CD4-positive, CD25-positive, alpha-beta regulatory T cell (primary cell): Measurements from ENCODE around the gene TPK1. TPM values are rescaled to one million over a fixed set of nuclear protein-coding genes. Genes with fewer than 3 reads are reported as not detected.
"Not testable (repeated sequence)": the region's sequence is repeated elsewhere in the genome, so short reads cannot be mapped to it uniquely, and the experiment has no call there.

Experiments used
- ATAC-seq, 2 donors: fragments of 150-1000 bp; cut with Tn5 transposase; one replicate each; pipeline ENCODE4 v1.10.0; 2021; ENCODE audit warnings: low read depth in 2 of 2, moderate number of reproducible peaks in 2 of 2, moderate library complexity in 1 of 2
- DNase-seq, 3 donors: peaks; one replicate each; pipeline versions ENCODE4 v3.0.0 to v3.0.0-alpha.2; 2012 to 2022; ENCODE audit warnings: mixed read lengths in 1 of 3
- H3K27ac ChIP-seq: one replicate; pipeline ENCODE4 v1.7.0; 2013; ENCODE audit warnings: mild to moderate bottlenecking, low read length; ENCODE audit not compliant: insufficient read depth, poor library complexity, severe bottlenecking
- H3K27me3 ChIP-seq: one replicate; pipeline ENCODE4 v1.7.0; 2013; ENCODE audit warnings: low read length; ENCODE audit not compliant: control insufficient read depth, insufficient read depth
- H3K36me3 ChIP-seq: one replicate; pipeline ENCODE4 v1.7.0; 2013; ENCODE audit warnings: mild to moderate bottlenecking, low read length, moderate library complexity; ENCODE audit not compliant: control insufficient read depth, insufficient read depth
- H3K4me1 ChIP-seq: 2 replicates; pipeline ENCODE4 v1.7.0; 2013; ENCODE audit warnings: mild to moderate bottlenecking, low read length; ENCODE audit not compliant: insufficient read depth, control insufficient read depth, poor library complexity, severe bottlenecking
- H3K4me3 ChIP-seq: one replicate; pipeline ENCODE4 v1.7.0; 2013; ENCODE audit warnings: low read depth, mild to moderate bottlenecking, low read length, moderate library complexity
- H3K9me3 ChIP-seq, 2 experiments: 1 replicate in 1 of 2; 2 replicates in 1 of 2; pipeline ENCODE4 v1.7.0; 2013; ENCODE audit warnings: low read length in 2 of 2, mild to moderate bottlenecking in 1 of 2, moderate library complexity in 1 of 2; ENCODE audit not compliant: control insufficient read depth in 2 of 2
- H3K27ac Mint-ChIP-seq, 3 donors: one replicate each; pipeline ENCODE4 v1.8.0; 2020 to 2022; ENCODE audit warnings: mild to moderate bottlenecking in 3 of 3, mixed read lengths in 3 of 3, moderate library complexity in 2 of 3
- H3K27me3 Mint-ChIP-seq: one replicate; pipeline ENCODE4 v1.8.0; 2022; ENCODE audit warnings: mild to moderate bottlenecking, mixed read lengths
- H3K36me3 Mint-ChIP-seq: one replicate; pipeline ENCODE4 v1.8.0; 2020; ENCODE audit warnings: mixed read lengths
- H3K4me1 Mint-ChIP-seq, 4 donors: one replicate each; pipeline ENCODE4 v1.8.0; 2020 to 2022; ENCODE audit warnings: mixed read lengths in 4 of 4, mild to moderate bottlenecking in 1 of 4
- H3K4me3 Mint-ChIP-seq, 4 donors: one replicate each; pipeline ENCODE4 v1.8.0; 2020 to 2022; ENCODE audit warnings: mild to moderate bottlenecking in 4 of 4, mixed read lengths in 4 of 4, moderate library complexity in 3 of 4
- H3K9me3 Mint-ChIP-seq, 7 donors: one replicate each; pipeline ENCODE4 v1.8.0; 2020 to 2022; ENCODE audit warnings: mixed read lengths in 7 of 7, mild to moderate bottlenecking in 3 of 7, moderate library complexity in 2 of 7
- polyA plus RNA-seq, 4 donors: library from polyadenylated mRNA; unstranded; fragments of 300-500 nt; fragmentation: Illumina TruSeq; gene quantifications; one replicate each; pipeline ENCODE4 v1.2.3, GENCODE V29; 2021
- total RNA-seq: library from RNA; stranded (reverse); gene quantifications from one replicate; pipeline ENCODE4 v1.2.3, GENCODE V29; 2022

The TPK1 gene
- total and polyA plus RNA-seq, 5 donors from 2014 or later: 30.5 to 38.8 (median 31.6) TPM

DNA sequence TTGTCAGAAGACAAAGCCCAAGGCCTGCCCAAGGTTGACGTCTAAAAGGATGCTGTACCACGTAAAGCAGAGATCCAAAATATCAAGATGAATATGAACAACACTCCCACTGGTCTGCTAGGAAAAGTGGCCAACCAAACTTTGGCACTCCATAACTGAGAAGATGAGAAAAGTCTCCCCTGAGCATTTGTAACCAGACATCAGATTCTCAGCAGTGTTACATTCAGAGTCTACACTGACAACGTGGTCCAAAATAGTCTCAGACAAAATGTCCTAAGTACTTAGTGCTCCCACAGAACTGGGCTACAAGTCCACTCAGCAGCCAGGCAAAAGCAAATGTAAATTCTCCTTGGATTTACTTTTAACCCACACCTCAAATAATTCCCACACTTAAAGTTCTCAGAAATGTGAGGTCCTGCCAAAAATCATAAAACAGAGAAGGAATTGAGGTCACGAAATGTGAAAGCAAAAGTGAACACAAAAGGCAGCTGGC is 247.2 kb downstream of the TPK1 start:
- no peak overlapping the region for H3K27ac Mint-ChIP-seq
- H3K4me1 ChIP-seq: no peaks in the 10 kb centered on the region
- H3K4me3 Mint-ChIP-seq: no peak overlapping the region
- H3K4me3 ChIP-seq: no peak overlapping the region
- peaks cover 2% of the 10 kb centered on the region for H3K36me3 ChIP-seq
- peaks cover 0 to 5% (median 1%) of the 10 kb centered on the region in 7 donors for H3K9me3 Mint-ChIP-seq
- ATAC-seq (no peak), DNase-seq (no peak)
- peaks cover 0 to 3% of the 10 kb centered on the region in 2 experiments for H3K9me3 ChIP-seq
- peaks cover 36% of the 10 kb centered on the region for H3K36me3 Mint-ChIP-seq
- H3K27me3 ChIP-seq: no peaks in the 10 kb centered on the region
- H3K4me1 Mint-ChIP-seq: no peaks in the 10 kb centered on the region
- H3K27ac ChIP-seq: no peak overlapping the region
- H3K27me3 Mint-ChIP-seq: no peaks in the 10 kb centered on the region

DNA sequence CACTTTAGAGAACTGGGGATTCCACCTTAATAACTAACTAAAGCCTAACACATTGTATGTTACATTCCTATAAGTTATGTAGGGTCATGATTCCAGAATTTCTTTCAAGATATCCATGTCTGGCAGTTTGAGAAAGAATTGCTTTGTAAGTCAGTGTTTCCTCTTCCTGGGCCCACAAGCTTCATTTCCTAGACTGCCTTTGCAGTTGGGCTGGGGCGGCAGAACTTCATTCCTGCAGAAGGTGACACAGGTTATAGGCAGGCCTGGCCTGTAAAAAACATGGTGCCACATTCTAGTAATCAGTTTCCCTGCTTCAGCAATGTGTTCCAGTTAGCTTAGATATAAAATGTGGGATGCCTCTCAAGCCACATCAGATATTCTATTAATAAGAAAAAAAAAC is 248.2 kb downstream of the TPK1 start:
- Mint-ChIP-seq H3K36me3 (peaks cover 36% of the 10 kb centered on the region), H3K27ac (no peak overlapping the region)

DNA sequence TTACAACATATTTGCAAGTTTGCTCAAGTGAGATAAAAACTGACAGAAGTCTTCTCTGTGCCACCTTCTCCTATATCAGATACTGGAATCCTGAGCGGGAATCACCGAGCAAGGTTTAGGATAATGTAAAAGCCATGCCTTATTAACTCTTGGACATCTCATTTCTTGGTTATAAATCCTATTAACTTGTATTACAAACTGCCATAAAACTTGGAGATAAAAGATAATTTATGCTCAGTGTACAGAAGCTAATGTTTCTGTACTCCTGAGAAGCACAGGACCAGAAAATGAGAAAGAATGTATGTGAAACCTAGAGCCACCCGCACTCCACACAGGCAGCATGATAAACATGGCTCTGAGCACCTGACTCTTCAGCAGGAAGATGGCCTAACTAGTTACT is 251.1 kb downstream of the TPK1 start:
- no peaks in the 10 kb centered on the region for H3K27me3 ChIP-seq
- no peaks in the 10 kb centered on the region for H3K9me3 Mint-ChIP-seq
- H3K27ac Mint-ChIP-seq: no peak overlapping the region
- ATAC-seq: no peak
- peaks cover 0 to 2% (median 0%) of the 10 kb centered on the region in 4 donors for H3K4me1 Mint-ChIP-seq
- no peaks in the 10 kb centered on the region for H3K27me3 Mint-ChIP-seq
- H3K4me3 ChIP-seq: no peak overlapping the region
- no peaks in the 10 kb centered on the region for H3K9me3 ChIP-seq
- H3K27ac ChIP-seq: no peak overlapping the region
- no peak for DNase-seq
- no peak overlapping the region for H3K4me3 Mint-ChIP-seq
- peaks cover 31% of the 10 kb centered on the region for H3K36me3 Mint-ChIP-seq
- H3K4me1 ChIP-seq: no peaks in the 10 kb centered on the region
- H3K36me3 ChIP-seq: no peaks in the 10 kb centered on the region

More for the DNA sequence above, 248.2 kb downstream of the TPK1 start:
- H3K9me3 Mint-ChIP-seq: peaks cover 0 to 1% (median 0%) of the 10 kb centered on the region in 7 donors
- H3K27ac ChIP-seq: no peak overlapping the region
- no peak for DNase-seq
- H3K4me3 Mint-ChIP-seq: no peak overlapping the region
- no peak overlapping the region for H3K4me3 ChIP-seq
- H3K4me1 Mint-ChIP-seq: peaks cover 0 to under 1% (median 0%) of the 10 kb centered on the region in 4 donors
- no peaks in the 10 kb centered on the region for H3K4me1 ChIP-seq
- no peaks in the 10 kb centered on the region for H3K27me3 Mint-ChIP-seq
- no peaks in the 10 kb centered on the region for H3K9me3 ChIP-seq
- no peak for ATAC-seq
- H3K36me3 ChIP-seq: peaks cover 2% of the 10 kb centered on the region
- no peaks in the 10 kb centered on the region for H3K27me3 ChIP-seq

DNA sequence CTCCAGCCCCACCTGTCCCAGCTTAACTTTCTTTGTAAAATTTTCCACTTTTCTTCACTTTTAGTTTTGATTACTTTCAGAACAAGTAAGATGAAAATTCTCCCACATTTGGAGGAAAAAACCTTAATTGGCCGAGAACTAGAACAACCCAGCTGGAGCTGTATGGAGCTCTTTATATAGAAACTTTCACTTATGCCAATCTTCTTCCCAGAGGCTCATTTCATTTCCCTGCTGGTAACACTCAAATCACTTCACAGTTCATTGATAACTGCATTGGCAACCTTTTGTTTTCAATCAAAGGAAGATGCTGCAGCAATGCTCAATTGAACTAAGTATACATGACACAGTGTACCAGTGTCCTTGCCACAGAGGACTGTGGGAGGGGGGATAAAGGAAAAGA is 256.2 kb downstream of the TPK1 start:
- no peaks in the 10 kb centered on the region for H3K36me3 ChIP-seq
- H3K27me3 Mint-ChIP-seq: no peaks in the 10 kb centered on the region
- no peak for DNase-seq
- peaks cover 0 to 2% (median 0%) of the 10 kb centered on the region in 4 donors for H3K4me1 Mint-ChIP-seq
- no peaks in the 10 kb centered on the region for H3K27me3 ChIP-seq
- H3K36me3 Mint-ChIP-seq: peaks cover 35% of the 10 kb centered on the region
- peaks cover 0 to 5% (median 0%) of the 10 kb centered on the region in 7 donors for H3K9me3 Mint-ChIP-seq
- H3K4me3 Mint-ChIP-seq: no peak overlapping the region
- no peak for ATAC-seq
- H3K9me3 ChIP-seq: no peaks in the 10 kb centered on the region
- no peaks in the 10 kb centered on the region for H3K4me1 ChIP-seq
- H3K27ac Mint-ChIP-seq: no peak overlapping the region
- no peak overlapping the region for H3K27ac ChIP-seq
- no peak overlapping the region for H3K4me3 ChIP-seq

DNA sequence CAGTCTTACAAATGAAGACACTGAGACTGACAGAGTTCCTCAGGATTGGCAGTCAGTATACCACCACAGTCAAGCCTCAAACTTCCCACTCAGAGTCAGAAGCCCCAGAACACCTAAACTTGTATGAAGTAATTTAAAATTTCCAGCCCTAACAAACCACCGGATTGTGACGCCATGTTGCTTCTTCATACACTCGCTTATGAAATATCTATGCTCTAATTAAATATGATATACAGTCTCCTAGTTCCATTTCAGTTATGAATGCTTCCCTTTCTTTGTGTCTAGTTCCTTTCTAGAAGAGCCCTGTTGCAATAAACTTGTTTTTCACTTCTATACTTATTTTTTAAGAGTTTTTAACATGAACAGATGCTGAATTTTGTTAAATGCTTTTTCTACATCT is 260.4 kb downstream of the TPK1 start:
- peaks cover 20% of the 10 kb centered on the region for H3K36me3 Mint-ChIP-seq
- H3K4me3 Mint-ChIP-seq: no peak overlapping the region
- Histone ChIP-seq H3K4me3 (no peak overlapping the region), H3K9me3 (no peaks in the 10 kb centered on the region), H3K27ac (no peak overlapping the region), H3K36me3 (no peaks in the 10 kb centered on the region), H3K27me3 (no peaks in the 10 kb centered on the region), H3K4me1 (no peaks in the 10 kb centered on the region)
- ATAC-seq: no peak
- H3K9me3 Mint-ChIP-seq: peaks cover 0 to 5% (median 0%) of the 10 kb centered on the region in 7 donors
- no peak overlapping the region for H3K27ac Mint-ChIP-seq
- DNase-seq: no peak
- peaks cover 0 to 5% (median 1%) of the 10 kb centered on the region in 4 donors for H3K4me1 Mint-ChIP-seq
- H3K27me3 Mint-ChIP-seq: no peaks in the 10 kb centered on the region

DNA sequence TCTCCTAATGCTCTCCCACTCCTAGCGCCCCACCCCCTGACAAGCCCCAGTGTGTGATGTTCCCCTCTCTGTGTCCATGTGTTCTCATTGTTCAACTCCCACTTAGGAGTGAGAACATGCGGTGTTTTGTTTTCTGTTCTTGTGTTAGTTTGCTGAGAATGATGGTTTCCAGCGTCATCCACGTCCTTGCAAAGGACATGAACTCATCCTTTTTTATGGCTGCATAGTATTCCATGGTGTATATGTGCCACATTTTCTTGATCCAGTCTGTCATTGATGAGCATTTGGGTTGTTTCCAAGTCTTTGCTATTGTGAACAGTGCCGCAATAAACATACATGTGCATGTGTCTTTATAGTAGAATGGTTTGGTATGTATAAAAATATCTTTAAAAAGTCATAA is 261.1 kb downstream of the TPK1 start:
- not testable (repeated sequence) for H3K4me1 Mint-ChIP-seq, H3K27me3 ChIP-seq, DNase-seq, H3K9me3 Mint-ChIP-seq, H3K27ac Mint-ChIP-seq, H3K36me3 ChIP-seq, H3K4me3 ChIP-seq, H3K27me3 Mint-ChIP-seq, H3K4me1 ChIP-seq, H3K4me3 Mint-ChIP-seq, ATAC-seq, H3K9me3 ChIP-seq, H3K27ac ChIP-seq
- peaks cover 20% of the 10 kb centered on the region for H3K36me3 Mint-ChIP-seq

DNA sequence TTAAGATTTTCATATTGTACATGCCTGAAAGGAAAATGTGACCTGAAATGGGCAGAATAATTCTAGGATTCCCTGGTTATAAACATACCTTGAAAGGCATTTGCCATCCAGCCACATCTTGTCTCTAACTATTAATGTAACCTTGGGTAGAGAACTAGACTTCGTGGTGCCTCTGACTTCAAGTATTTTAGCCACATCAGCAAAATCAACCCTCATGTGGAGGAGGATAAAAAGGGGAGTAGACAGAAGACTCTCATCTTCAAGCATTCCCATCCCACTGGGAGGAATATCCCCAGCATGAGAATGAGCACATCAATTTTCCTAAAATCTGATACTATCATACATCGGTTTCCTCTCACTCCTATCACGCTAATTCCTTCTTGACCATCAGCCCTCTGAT is 267.6 kb downstream of the TPK1 start:
- Mint-ChIP-seq H3K27ac (no peak overlapping the region), H3K4me3 (no peak overlapping the region), H3K27me3 (no peaks in the 10 kb centered on the region), H3K4me1 (peaks cover 0 to 9% (median 3%) of the 10 kb centered on the region in 4 donors), H3K9me3 (peaks cover 0 to 8% (median 1%) of the 10 kb centered on the region in 7 donors), H3K36me3 (peaks cover 20% of the 10 kb centered on the region)
- ATAC-seq: no peak
- Histone ChIP-seq H3K27ac (no peak overlapping the region), H3K4me3 (no peak overlapping the region), H3K4me1 (no peaks in the 10 kb centered on the region), H3K9me3 (no peaks in the 10 kb centered on the region), H3K36me3 (peaks cover 4% of the 10 kb centered on the region), H3K27me3 (no peaks in the 10 kb centered on the region)
- DNase-seq: no peak

DNA sequence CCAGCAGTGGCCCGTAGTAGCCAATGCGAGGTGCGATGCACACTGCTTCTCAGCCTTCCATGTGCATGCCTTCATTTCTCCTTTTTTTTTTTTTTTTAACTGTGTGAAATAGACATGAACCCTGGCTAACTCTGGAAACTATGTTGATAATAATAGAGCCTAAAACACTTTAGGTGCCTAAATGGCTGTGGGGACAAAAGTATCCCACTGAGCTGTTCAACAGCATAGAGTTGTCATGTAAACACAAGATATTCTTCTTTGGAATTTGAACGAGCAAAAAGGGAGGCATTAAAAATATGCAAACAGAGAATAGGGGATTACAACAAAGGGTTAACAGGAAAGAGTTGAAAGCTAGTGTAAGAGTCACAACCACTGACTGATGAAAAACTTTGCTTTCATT is 270.3 kb downstream of the TPK1 start:
- Mint-ChIP-seq H3K9me3 (peaks cover 0 to 8% (median 1%) of the 10 kb centered on the region in 7 donors), H3K27ac (no peak overlapping the region), H3K27me3 (no peaks in the 10 kb centered on the region), H3K4me3 (no peak overlapping the region), H3K36me3 (peaks cover 20% of the 10 kb centered on the region), H3K4me1 (peaks cover 0 to 5% (median 2%) of the 10 kb centered on the region in 4 donors)
- Histone ChIP-seq H3K9me3 (no peaks in the 10 kb centered on the region), H3K27me3 (no peaks in the 10 kb centered on the region), H3K4me1 (no peaks in the 10 kb centered on the region), H3K36me3 (peaks cover 4% of the 10 kb centered on the region), H3K4me3 (no peak overlapping the region), H3K27ac (no peak overlapping the region)
- no peak for ATAC-seq
- DNase-seq: no peak
